HUES48 (cell line): Measurements from ENCODE around the gene CHORDC1.
"Not testable (repeated sequence)": the region's sequence is repeated elsewhere in the genome, so short reads cannot be mapped to it uniquely, and the experiment has no call there.

ENCODE experiments used
- H3K27ac ChIP-seq: one replicate; pipeline ENCODE4 v1.7.0; 2013; ENCODE audit warnings: low read depth, low read length, inconsistent platforms
- H3K27me3 ChIP-seq: 2 replicates; pipeline ENCODE4 v1.6.1; 2013; ENCODE audit warnings: mild to moderate bottlenecking, low read length; ENCODE audit not compliant: control insufficient read depth, insufficient read depth
- H3K36me3 ChIP-seq: 2 replicates; pipeline ENCODE4 v1.6.1; 2013; ENCODE audit warnings: low read length; ENCODE audit not compliant: control insufficient read depth, insufficient read depth
- H3K4me1 ChIP-seq: 2 replicates; pipeline ENCODE4 v1.6.1; 2013; ENCODE audit warnings: mild to moderate bottlenecking, low read length; ENCODE audit not compliant: control insufficient read depth, insufficient read depth
- H3K4me3 ChIP-seq: 2 replicates; pipeline ENCODE4 v1.5.1; 2013; ENCODE audit warnings: mild to moderate bottlenecking, low read depth, low read length
- H3K9ac ChIP-seq: 2 replicates; pipeline ENCODE4 v1.6.1; 2013; ENCODE audit warnings: mild to moderate bottlenecking, low read depth, low read length, moderate library complexity
- H3K9me3 ChIP-seq: 2 replicates; pipeline ENCODE4 v1.6.1; 2013; ENCODE audit warnings: low read length; ENCODE audit not compliant: control insufficient read depth, insufficient read depth

CHORDC1 gene

GRCh38 chr11:90216611-90217010 is 6.2 kb downstream of the CHORDC1 start:
- Histone ChIP-seq H3K4me3 (no peak overlapping the region), H3K27me3 (no peaks in the 10 kb centered on the region), H3K9me3 (no peaks in the 10 kb centered on the region), H3K9ac (no peak overlapping the region), H3K4me1 (peaks cover 41% of the 10 kb centered on the region), H3K36me3 (peaks cover 61% of the 10 kb centered on the region), H3K27ac (no peak overlapping the region)

GRCh38 chr11:90213322-90213721 is 9.5 kb downstream of the CHORDC1 start:
- no peak overlapping the region for H3K9ac ChIP-seq
- peaks cover 22% of the 10 kb centered on the region for H3K4me1 ChIP-seq
- H3K27ac ChIP-seq: no peak overlapping the region
- no peaks in the 10 kb centered on the region for H3K9me3 ChIP-seq
- no peak overlapping the region for H3K4me3 ChIP-seq
- H3K27me3 ChIP-seq: no peaks in the 10 kb centered on the region
- peaks cover 87% of the 10 kb centered on the region for H3K36me3 ChIP-seq

- no peaks in the 10 kb centered on the region for H3K9me3 ChIP-seq
- no peak overlapping the region for H3K27ac ChIP-seq
- H3K4me1 ChIP-seq: no peaks in the 10 kb centered on the region
- H3K4me3 ChIP-seq: no peak overlapping the region
- H3K27me3 ChIP-seq: no peaks in the 10 kb centered on the region
- H3K9ac ChIP-seq: no peak overlapping the region
- peaks cover 99% of the 10 kb centered on the region for H3K36me3 ChIP-seq
Observed at GRCh38 chr11:90208857-90209256, 14.0 kb downstream of the CHORDC1 start.

- H3K4me1 ChIP-seq, H3K4me3 ChIP-seq, H3K9ac ChIP-seq, H3K27ac ChIP-seq, H3K9me3 ChIP-seq, H3K27me3 ChIP-seq: not testable (repeated sequence)
- H3K36me3 ChIP-seq: peaks cover 99% of the 10 kb centered on the region
Observed at GRCh38 chr11:90207992-90208391, 14.9 kb downstream of the CHORDC1 start.

GRCh38 chr11:90204832-90205646 is 17.8 kb downstream of the CHORDC1 start:
- Histone ChIP-seq H3K4me3 (no peak overlapping the region), H3K27ac (no peak overlapping the region), H3K27me3 (no peaks in the 10 kb centered on the region), H3K36me3 (peaks cover 94% of the 10 kb centered on the region), H3K9ac (no peak overlapping the region), H3K9me3 (no peaks in the 10 kb centered on the region), H3K4me1 (no peaks in the 10 kb centered on the region)

- Histone ChIP-seq H3K9ac (no peak overlapping the region), H3K36me3 (peaks cover 92% of the 10 kb centered on the region), H3K9me3 (no peaks in the 10 kb centered on the region)
Observed at GRCh38 chr11:90204407-90204806, 18.4 kb downstream of the CHORDC1 start.

GRCh38 chr11:90202342-90202741 is 20.5 kb downstream of the CHORDC1 start:
- no peak overlapping the region for H3K9ac ChIP-seq
- H3K27ac ChIP-seq: no peak overlapping the region
- H3K4me1 ChIP-seq: no peaks in the 10 kb centered on the region
- no peaks in the 10 kb centered on the region for H3K27me3 ChIP-seq
- H3K4me3 ChIP-seq: no peak overlapping the region
- peaks cover 87% of the 10 kb centered on the region for H3K36me3 ChIP-seq
- no peaks in the 10 kb centered on the region for H3K9me3 ChIP-seq

More at GRCh38 chr11:90204407-90204806, 18.4 kb downstream of the CHORDC1 start:
- Histone ChIP-seq H3K4me1 (no peaks in the 10 kb centered on the region), H3K27ac (no peak overlapping the region), H3K27me3 (no peaks in the 10 kb centered on the region), H3K4me3 (no peak overlapping the region)

GRCh38 chr11:90197377-90197776 is 25.5 kb downstream of the CHORDC1 start:
- Histone ChIP-seq H3K9me3 (no peaks in the 10 kb centered on the region), H3K9ac (no peak overlapping the region), H3K27me3 (no peaks in the 10 kb centered on the region), H3K4me3 (no peak overlapping the region), H3K4me1 (no peaks in the 10 kb centered on the region), H3K27ac (no peak overlapping the region), H3K36me3 (peaks cover 39% of the 10 kb centered on the region)

- H3K9ac ChIP-seq: no peak overlapping the region
- peaks cover 3% of the 10 kb centered on the region; the same call in 1 of the 2 replicates for H3K4me1 ChIP-seq
- H3K27ac ChIP-seq: no peak overlapping the region
- H3K9me3 ChIP-seq: no peaks in the 10 kb centered on the region
- no peaks in the 10 kb centered on the region for H3K27me3 ChIP-seq
- H3K4me3 ChIP-seq: no peak overlapping the region
- peaks cover 6% of the 10 kb centered on the region for H3K36me3 ChIP-seq
Observed at GRCh38 chr11:90192869-90193582, 29.8 kb downstream of the CHORDC1 start.

GRCh38 chr11:90189011-90189410 is 33.8 kb downstream of the CHORDC1 start:
- H3K4me1 ChIP-seq: peaks cover 3% of the 10 kb centered on the region; the same call in 1 of the 2 replicates
- peak overlapping the region; percentile 37 for H3K27ac ChIP-seq
- no peaks in the 10 kb centered on the region for H3K27me3 ChIP-seq
- H3K36me3 ChIP-seq: peaks cover 4% of the 10 kb centered on the region; the same call in 1 of the 2 replicates
- no peak overlapping the region for H3K9ac ChIP-seq
- H3K9me3 ChIP-seq: no peaks in the 10 kb centered on the region
- no peak overlapping the region for H3K4me3 ChIP-seq

- no peak overlapping the region for H3K4me3 ChIP-seq
Observed at GRCh38 chr11:90187839-90188238, 35.0 kb downstream of the CHORDC1 start.

More at GRCh38 chr11:90187839-90188238, 35.0 kb downstream of the CHORDC1 start:
- no peaks in the 10 kb centered on the region for H3K27me3 ChIP-seq
- peaks cover 4% of the 10 kb centered on the region; the same call in 1 of the 2 replicates for H3K36me3 ChIP-seq
- no peak overlapping the region for H3K27ac ChIP-seq
- H3K4me1 ChIP-seq: peaks cover 3% of the 10 kb centered on the region; the same call in 1 of the 2 replicates
- no peak overlapping the region for H3K9ac ChIP-seq
- H3K9me3 ChIP-seq: no peaks in the 10 kb centered on the region
